Right kidney (tissue), 1 donor: ENCODE measurements around the gene DYNLT2.

Experiments used
- DNase-seq: peaks from one replicate; pipeline ENCODE4 v3.0.0-alpha.2; 2016

Gene DYNLT2

GRCh38 chr6:169738976-169739529, 12.3 kb downstream of the DYNLT2 start:
- no peak for DNase-seq

GRCh38 chr6:169738204-169738975, 13.0 kb downstream of the DYNLT2 start:
- DNase-seq: no peak

GRCh38 chr6:169729961-169730360, 21.4 kb downstream of the DYNLT2 start:
- no peak for DNase-seq

GRCh38 chr6:169726963-169727362, 24.4 kb downstream of the DYNLT2 start:
- no peak for DNase-seq

- DNase-seq: no peak
These were observed 25.3 kb downstream of the DYNLT2 start for GRCh38 chr6:169726049-169726400.

GRCh38 chr6:169725125-169726048, 26.0 kb downstream of the DYNLT2 start:
- DNase-seq: no peak

- DNase-seq: peak; percentile 97
These were observed 26.8 kb downstream of the DYNLT2 start, which contains the start of gene PHF10 for GRCh38 chr6:169724494-169725124. Gene PHF10, minus strand, starts transcription at chr6:169724500. Its CDS starts 569 bp downstream, at chr6:169723931.

GRCh38 chr6:169723991-169724493, 27.3 kb downstream of the DYNLT2 start:
- DNase-seq: peak; percentile 64

- DNase-seq: peak; percentile 85
These were observed 28.0 kb downstream of the DYNLT2 start for GRCh38 chr6:169723200-169723909.

- DNase-seq: peak; percentile 75
These were observed 28.8 kb downstream of the DYNLT2 start for GRCh38 chr6:169722362-169723199.

- DNase-seq: no peak
These were observed 31.0 kb downstream of the DYNLT2 start for GRCh38 chr6:169720207-169720855.

- DNase-seq: no peak
These were observed 32.3 kb downstream of the DYNLT2 start for GRCh38 chr6:169719117-169719516.

GRCh38 chr6:169714595-169714994, 36.8 kb downstream of the DYNLT2 start:
- no peak for DNase-seq

- DNase-seq: no peak
These were observed 37.2 kb downstream of the DYNLT2 start for GRCh38 chr6:169714178-169714577.

- DNase-seq: no peak
These were observed 41.4 kb downstream of the DYNLT2 start for GRCh38 chr6:169710009-169710408.

GRCh38 chr6:169709293-169709692, 42.1 kb downstream of the DYNLT2 start:
- no peak for DNase-seq

GRCh38 chr6:169707772-169708171, 43.6 kb downstream of the DYNLT2 start:
- DNase-seq: no peak

GRCh38 chr6:169702840-169703246, 48.5 kb downstream of the DYNLT2 start:
- no peak for DNase-seq

- DNase-seq: peak; percentile 98
These were observed 49.2 kb downstream of the DYNLT2 start, which contains the start of the genes C6orf120 and WDR27 for GRCh38 chr6:169701954-169702839. Gene C6orf120, plus strand, starts transcription at chr6:169702126. Its CDS starts 334 bp downstream, at chr6:169702460. Gene WDR27, minus strand, starts transcription at chr6:169702029. Its CDS starts 13,024 bp downstream, at chr6:169689005.
